ENCODE measurements around the gene FAM185A. TPM values are rescaled to one million over a fixed set of nuclear protein-coding genes. Genes with fewer than 3 reads are reported as not detected.

Gene FAM185A
- total and polyA plus RNA-seq, 2 of the 13 experiments (the other 11 are each of a cell fraction or from before 2014, with no cell fraction given) = 5.0 to 11.6 TPM

DNA sequence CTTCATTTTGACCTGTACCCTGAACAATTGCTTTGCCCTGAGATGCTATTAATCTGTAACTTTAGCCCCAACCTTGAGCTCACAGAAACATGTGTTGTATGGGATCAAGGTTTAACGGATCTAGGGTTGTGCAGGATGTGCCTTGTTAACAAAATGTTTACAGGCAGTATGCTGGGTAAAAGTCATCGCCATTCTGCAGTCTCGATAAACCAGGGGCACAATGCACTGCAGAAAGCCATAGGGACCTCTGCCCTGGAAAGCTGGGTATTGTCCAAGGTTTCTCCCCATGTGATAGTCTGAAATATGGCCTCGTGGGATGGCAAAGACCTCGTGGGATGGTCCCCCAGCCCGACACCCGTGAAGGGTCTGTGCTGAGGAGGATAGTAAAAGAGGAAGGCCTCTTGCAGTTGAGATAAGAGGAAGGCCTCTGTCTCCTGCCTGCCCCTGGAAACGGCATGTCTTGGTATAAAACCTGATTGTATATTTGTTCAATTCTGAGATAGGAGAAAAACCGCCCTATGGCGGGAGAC is 89.8 kb downstream of the FAM185A start (continued):
- 0 out of 2 replicates have a peak, but pooled peaks have one; percentile 43 for TF ChIP-seq ESRRA (CRISPR knock-in tag; IDR thresholded peaks at IDR 0.05; ENCODE audit: low read depth)
- TF ChIP-seq DPF2 (CRISPR knock-in tag; IDR thresholded peaks at IDR 0.05; ENCODE audit: borderline replicate concordance, low read depth) = peak; percentile 64; the same call in 1 of the 2 replicates
- peak; percentile 61; the same call in 1 of the 2 replicates for TF ChIP-seq ZNF501 (CRISPR knock-in tag; IDR thresholded peaks at IDR 0.05)
- 0 out of 2 replicates have a peak, but pooled peaks have one; percentile 57 for TF ChIP-seq KDM6A (CRISPR knock-in tag; IDR thresholded peaks at IDR 0.05; ENCODE audit: low read depth)
- peak; percentile 59; the same call in 1 of the 2 replicates for TF ChIP-seq XBP1 (CRISPR knock-in tag; IDR thresholded peaks at IDR 0.05)
- peak; percentile 59; the same call in 1 of the 2 replicates for TF ChIP-seq ZNF775 (CRISPR knock-in tag; IDR thresholded peaks at IDR 0.05; ENCODE audit: borderline replicate concordance)
- 0 out of 2 replicates have a peak, but pooled peaks have one; percentile 50 for TF ChIP-seq JUND (CRISPR knock-in tag; IDR thresholded peaks at IDR 0.05)
- peak; percentile 84; the same call in 1 of the 2 replicates for TF ChIP-seq ETV5 (CRISPR knock-in tag; IDR thresholded peaks at IDR 0.05; ENCODE audit: borderline replicate concordance)
- 0 out of 2 replicates have a peak, but pooled peaks have one; percentile 30 for TF ChIP-seq MIER2 (CRISPR knock-in tag; IDR thresholded peaks at IDR 0.05)
- TF ChIP-seq POGZ (CRISPR knock-in tag; IDR thresholded peaks at IDR 0.05) = peak; percentile 86
- TF ChIP-seq, protein P1, sequence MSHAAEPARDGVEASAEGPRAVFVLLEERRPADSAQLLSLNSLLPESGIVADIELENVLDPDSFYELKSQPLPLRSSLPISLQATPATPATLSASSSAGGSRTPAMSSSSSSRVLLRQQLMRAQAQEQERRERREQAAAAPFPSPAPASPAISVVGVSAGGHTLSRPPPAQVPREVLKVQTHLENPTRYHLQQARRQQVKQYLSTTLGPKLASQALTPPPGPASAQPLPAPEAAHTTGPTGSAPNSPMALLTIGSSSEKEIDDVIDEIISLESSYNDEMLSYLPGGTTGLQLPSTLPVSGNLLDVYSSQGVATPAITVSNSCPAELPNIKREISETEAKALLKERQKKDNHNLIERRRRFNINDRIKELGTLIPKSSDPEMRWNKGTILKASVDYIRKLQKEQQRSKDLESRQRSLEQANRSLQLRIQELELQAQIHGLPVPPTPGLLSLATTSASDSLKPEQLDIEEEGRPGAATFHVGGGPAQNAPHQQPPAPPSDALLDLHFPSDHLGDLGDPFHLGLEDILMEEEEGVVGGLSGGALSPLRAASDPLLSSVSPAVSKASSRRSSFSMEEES (CRISPR knock-in tag; IDR thresholded peaks at IDR 0.05) = peak; percentile 38; the same call in 1 of the 2 replicates
- peak; percentile 78; the same call in 1 of the 2 replicates for TF ChIP-seq ZNF264 (CRISPR knock-in tag; IDR thresholded peaks at IDR 0.05)
- TF ChIP-seq, protein P2, sequence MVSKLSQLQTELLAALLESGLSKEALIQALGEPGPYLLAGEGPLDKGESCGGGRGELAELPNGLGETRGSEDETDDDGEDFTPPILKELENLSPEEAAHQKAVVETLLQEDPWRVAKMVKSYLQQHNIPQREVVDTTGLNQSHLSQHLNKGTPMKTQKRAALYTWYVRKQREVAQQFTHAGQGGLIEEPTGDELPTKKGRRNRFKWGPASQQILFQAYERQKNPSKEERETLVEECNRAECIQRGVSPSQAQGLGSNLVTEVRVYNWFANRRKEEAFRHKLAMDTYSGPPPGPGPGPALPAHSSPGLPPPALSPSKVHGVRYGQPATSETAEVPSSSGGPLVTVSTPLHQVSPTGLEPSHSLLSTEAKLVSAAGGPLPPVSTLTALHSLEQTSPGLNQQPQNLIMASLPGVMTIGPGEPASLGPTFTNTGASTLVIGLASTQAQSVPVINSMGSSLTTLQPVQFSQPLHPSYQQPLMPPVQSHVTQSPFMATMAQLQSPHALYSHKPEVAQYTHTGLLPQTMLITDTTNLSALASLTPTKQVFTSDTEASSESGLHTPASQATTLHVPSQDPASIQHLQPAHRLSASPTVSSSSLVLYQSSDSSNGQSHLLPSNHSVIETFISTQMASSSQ (IDR thresholded peaks at IDR 0.05; ENCODE audit: low read depth) = 0 out of 2 replicates have a peak, but pooled peaks have one; percentile 37
- TF ChIP-seq, protein P2 (CRISPR knock-in tag; IDR thresholded peaks at IDR 0.05; ENCODE audit: borderline replicate concordance) = peak; percentile 31; the same call in 1 of the 2 replicates
- 0 out of 2 replicates have a peak, but pooled peaks have one; percentile 9 for TF ChIP-seq ZNF431 (CRISPR knock-in tag; IDR thresholded peaks at IDR 0.05; ENCODE audit: borderline replicate concordance, low read depth)
- peak; percentile 29 for TF ChIP-seq SKI (IDR thresholded peaks at IDR 0.05; ENCODE audit: partially characterized antibody)
- 0 out of 2 replicates have a peak, but pooled peaks have one; percentile 23 for TF ChIP-seq SPEN (CRISPR knock-in tag; IDR thresholded peaks at IDR 0.05; ENCODE audit: low read depth)
- TF ChIP-seq ERF (CRISPR knock-in tag; IDR thresholded peaks at IDR 0.05) = peak; percentile 54; the same call in 1 of the 2 replicates
- TF ChIP-seq HNF4A (CRISPR knock-in tag; IDR thresholded peaks at IDR 0.05) = peak; percentile 87
- peak in 1 of 2 experiments; percentile 30; a peak in 1 of 4 replicates for TF ChIP-seq EP300 (IDR thresholded peaks at IDR 0.05; ENCODE audit: low read depth in 2 of 2, low read length in 2 of 2)
- TF ChIP-seq EP300 (CRISPR knock-in tag; IDR thresholded peaks at IDR 0.05; ENCODE audit: borderline replicate concordance) = peak; percentile 30; the same call in 1 of the 2 replicates
- TF ChIP-seq ZNF160 (CRISPR knock-in tag; IDR thresholded peaks at IDR 0.05) = 0 out of 2 replicates have a peak, but pooled peaks have one; percentile 53

Data from HepG2 (cell line).